HepG2 (cell line): ENCODE results near the gene NFKBIA. TPM values are rescaled to one million over a fixed set of nuclear protein-coding genes. Genes with fewer than 3 reads are reported as not detected.

Experiments
- ARNTL ChIP-seq: sonication (generic); formaldehyde crosslinking; IDR thresholded peaks from 2 replicates; pipeline ENCODE4 v1.4.0; 2020; ENCODE audit warnings: mild to moderate bottlenecking, missing genetic modification reagents
- NFE2L1 ChIP-seq: sonication (generic); formaldehyde crosslinking; IDR thresholded peaks from 2 replicates; pipeline ENCODE4 v1.4.0; 2020; ENCODE audit warnings: missing genetic modification reagents, mild to moderate bottlenecking, borderline replicate concordance
- POLR2G ChIP-seq: fragments of 200-400 bp; formaldehyde crosslinking; IDR thresholded peaks from 2 replicates; pipeline ENCODE4 v1.6.1; 2018; ENCODE audit warnings: mild to moderate bottlenecking, low read depth, low read length, moderate library complexity
- REPIN1 ChIP-seq: sonication (generic); formaldehyde crosslinking; IDR thresholded peaks from 2 replicates; pipeline ENCODE4 v1.8.0; 2022; ENCODE audit warnings: missing genetic modification reagents, low read depth, mild to moderate bottlenecking, borderline replicate concordance
- ZFP90 ChIP-seq: sonication (generic); formaldehyde crosslinking; IDR thresholded peaks from 2 replicates; pipeline ENCODE4 v1.8.0; 2022; ENCODE audit warnings: missing genetic modification reagents, mild to moderate bottlenecking, inconsistent platforms, borderline replicate concordance
- ZNF121 ChIP-seq: sonication (generic); formaldehyde crosslinking; IDR thresholded peaks from 2 replicates; pipeline ENCODE4 v1.5.0; 2020; ENCODE audit warnings: mild to moderate bottlenecking, missing genetic modification reagents
- ZNF235 ChIP-seq: sonication (generic); formaldehyde crosslinking; IDR thresholded peaks from 2 replicates; pipeline ENCODE4 v1.8.1; 2023; ENCODE audit warnings: mild to moderate bottlenecking, missing genetic modification reagents, borderline replicate concordance
- ZNF563 ChIP-seq: sonication (generic); formaldehyde crosslinking; IDR thresholded peaks from 2 replicates; pipeline ENCODE4 v1.8.0; 2022; ENCODE audit warnings: mild to moderate bottlenecking, moderate library complexity, missing genetic modification reagents
- ZNF841 ChIP-seq: sonication (generic); formaldehyde crosslinking; IDR thresholded peaks from 2 replicates; pipeline ENCODE4 v1.8.1; 2023; ENCODE audit warnings: missing genetic modification reagents, borderline replicate concordance
- polyA plus RNA-seq, 8 experiments: library from polyadenylated mRNA; depleted of rRNA in 3 of 8; stranded (reverse) in 7 of 8; unstranded in 1 of 8; fragments of >200 nt; fragmentation: Illumina TruSeq in 4 of 8; extraction: Trizol in 4 of 8; gene quantifications; 2 replicates each; pipeline versions ENCODE4 v1.2.1 to v1.2.3, GENCODE V29; 2011 to 2016; ENCODE audit warnings: low read depth in 4 of 8, missing spikeins in 1 of 8, mixed read lengths in 1 of 8; ENCODE audit not compliant: insufficient read depth in 1 of 8
- total RNA-seq, 5 experiments: library from RNA; depleted of rRNA; stranded (reverse); fragments of >200 nt; fragmentation: Illumina TruSeq; extraction: Trizol; gene quantifications; 2 replicates each; pipeline ENCODE4 v1.2.3, GENCODE V29; 2016; ENCODE audit warnings: low read depth in 1 of 5
- TF ChIP-seq, protein P1 (sequence below): IDR thresholded peaks from 2 replicates; pipeline ENCODE4 v1.4.0; 2020; ENCODE audit warnings: mild to moderate bottlenecking, missing genetic modification reagents
- TF ChIP-seq, protein P2 (sequence below): IDR thresholded peaks from 2 replicates; pipeline ENCODE4 v1.6.1; 2016; ENCODE audit warnings: low read depth, missing genetic modification reagents, missing compliant biosample characterization
- TF ChIP-seq, protein P3 (sequence below): sonication (generic); IDR thresholded peaks from 2 replicates; pipeline ENCODE4 v1.6.1; 2016; ENCODE audit warnings: low read depth, borderline replicate concordance
- TF ChIP-seq, protein P4 (sequence below): sonication (generic); formaldehyde crosslinking; IDR thresholded peaks from 2 replicates; pipeline ENCODE4 v1.5.0; 2020; ENCODE audit warnings: mild to moderate bottlenecking, missing genetic modification reagents

Gene NFKBIA
- total and polyA plus RNA-seq, 2 of the 13 experiments (the other 11 are each of a cell fraction or from before 2014, with no cell fraction given): 197 to 319 TPM

DNA sequence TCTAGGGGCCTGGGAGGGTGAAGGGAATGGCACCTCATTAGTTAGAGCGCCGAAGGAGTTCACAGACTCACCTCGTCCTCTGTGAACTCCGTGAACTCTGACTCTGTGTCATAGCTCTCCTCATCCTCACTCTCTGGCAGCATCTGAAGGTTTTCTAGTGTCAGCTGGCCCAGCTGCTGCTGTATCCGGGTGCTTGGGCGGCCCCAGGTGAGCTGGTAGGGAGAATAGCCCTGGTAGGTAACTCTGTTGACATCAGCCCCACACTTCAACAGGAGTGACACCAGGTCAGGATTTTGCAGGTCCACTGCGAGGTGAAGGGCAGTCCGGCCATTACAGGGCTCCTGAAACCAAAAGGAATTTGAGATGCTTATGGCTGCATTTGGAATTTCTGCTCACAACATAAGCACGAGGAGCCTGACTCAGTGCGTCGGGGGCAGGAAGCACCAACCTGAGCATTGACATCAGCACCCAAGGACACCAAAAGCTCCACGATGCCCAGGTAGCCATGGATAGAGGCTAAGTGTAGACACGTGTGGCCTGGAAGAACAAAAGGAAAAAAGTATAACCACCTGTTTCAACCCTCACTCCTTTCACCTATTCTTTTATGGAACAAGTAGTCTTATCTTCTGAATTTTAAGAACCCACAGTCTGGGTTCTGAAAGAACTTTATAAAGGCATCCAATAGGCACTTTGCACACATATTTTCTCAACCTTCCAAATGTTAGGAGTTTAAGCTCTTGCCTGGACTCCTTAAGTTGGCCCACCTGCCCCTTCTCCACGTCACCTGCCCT is 2.0 kb downstream of the NFKBIA start (continued):
- TF ChIP-seq, protein P1, sequence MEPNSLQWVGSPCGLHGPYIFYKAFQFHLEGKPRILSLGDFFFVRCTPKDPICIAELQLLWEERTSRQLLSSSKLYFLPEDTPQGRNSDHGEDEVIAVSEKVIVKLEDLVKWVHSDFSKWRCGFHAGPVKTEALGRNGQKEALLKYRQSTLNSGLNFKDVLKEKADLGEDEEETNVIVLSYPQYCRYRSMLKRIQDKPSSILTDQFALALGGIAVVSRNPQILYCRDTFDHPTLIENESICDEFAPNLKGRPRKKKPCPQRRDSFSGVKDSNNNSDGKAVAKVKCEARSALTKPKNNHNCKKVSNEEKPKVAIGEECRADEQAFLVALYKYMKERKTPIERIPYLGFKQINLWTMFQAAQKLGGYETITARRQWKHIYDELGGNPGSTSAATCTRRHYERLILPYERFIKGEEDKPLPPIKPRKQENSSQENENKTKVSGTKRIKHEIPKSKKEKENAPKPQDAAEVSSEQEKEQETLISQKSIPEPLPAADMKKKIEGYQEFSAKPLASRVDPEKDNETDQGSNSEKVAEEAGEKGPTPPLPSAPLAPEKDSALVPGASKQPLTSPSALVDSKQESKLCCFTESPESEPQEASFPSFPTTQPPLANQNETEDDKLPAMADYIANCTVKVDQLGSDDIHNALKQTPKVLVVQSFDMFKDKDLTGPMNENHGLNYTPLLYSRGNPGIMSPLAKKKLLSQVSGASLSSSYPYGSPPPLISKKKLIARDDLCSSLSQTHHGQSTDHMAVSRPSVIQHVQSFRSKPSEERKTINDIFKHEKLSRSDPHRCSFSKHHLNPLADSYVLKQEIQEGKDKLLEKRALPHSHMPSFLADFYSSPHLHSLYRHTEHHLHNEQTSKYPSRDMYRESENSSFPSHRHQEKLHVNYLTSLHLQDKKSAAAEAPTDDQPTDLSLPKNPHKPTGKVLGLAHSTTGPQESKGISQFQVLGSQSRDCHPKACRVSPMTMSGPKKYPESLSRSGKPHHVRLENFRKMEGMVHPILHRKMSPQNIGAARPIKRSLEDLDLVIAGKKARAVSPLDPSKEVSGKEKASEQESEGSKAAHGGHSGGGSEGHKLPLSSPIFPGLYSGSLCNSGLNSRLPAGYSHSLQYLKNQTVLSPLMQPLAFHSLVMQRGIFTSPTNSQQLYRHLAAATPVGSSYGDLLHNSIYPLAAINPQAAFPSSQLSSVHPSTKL (CRISPR knock-in tag): no peak
- TF ChIP-seq REPIN1 (CRISPR knock-in tag): no peak; the same call in 1 of the 2 replicates
- 0 out of 2 replicates have a peak, but pooled peaks have one; percentile 18 for TF ChIP-seq ZFP90 (CRISPR knock-in tag)
- 0 out of 2 replicates have a peak, but pooled peaks have one; percentile 25 for TF ChIP-seq NFE2L1 (CRISPR knock-in tag)
- TF ChIP-seq ZNF841: no peak
- TF ChIP-seq ZNF235 (CRISPR knock-in tag): peak; percentile 35; the same call in 1 of the 2 replicates
- TF ChIP-seq ARNTL: no peak; the same call in 1 of the 2 replicates
- TF ChIP-seq, protein P2, sequence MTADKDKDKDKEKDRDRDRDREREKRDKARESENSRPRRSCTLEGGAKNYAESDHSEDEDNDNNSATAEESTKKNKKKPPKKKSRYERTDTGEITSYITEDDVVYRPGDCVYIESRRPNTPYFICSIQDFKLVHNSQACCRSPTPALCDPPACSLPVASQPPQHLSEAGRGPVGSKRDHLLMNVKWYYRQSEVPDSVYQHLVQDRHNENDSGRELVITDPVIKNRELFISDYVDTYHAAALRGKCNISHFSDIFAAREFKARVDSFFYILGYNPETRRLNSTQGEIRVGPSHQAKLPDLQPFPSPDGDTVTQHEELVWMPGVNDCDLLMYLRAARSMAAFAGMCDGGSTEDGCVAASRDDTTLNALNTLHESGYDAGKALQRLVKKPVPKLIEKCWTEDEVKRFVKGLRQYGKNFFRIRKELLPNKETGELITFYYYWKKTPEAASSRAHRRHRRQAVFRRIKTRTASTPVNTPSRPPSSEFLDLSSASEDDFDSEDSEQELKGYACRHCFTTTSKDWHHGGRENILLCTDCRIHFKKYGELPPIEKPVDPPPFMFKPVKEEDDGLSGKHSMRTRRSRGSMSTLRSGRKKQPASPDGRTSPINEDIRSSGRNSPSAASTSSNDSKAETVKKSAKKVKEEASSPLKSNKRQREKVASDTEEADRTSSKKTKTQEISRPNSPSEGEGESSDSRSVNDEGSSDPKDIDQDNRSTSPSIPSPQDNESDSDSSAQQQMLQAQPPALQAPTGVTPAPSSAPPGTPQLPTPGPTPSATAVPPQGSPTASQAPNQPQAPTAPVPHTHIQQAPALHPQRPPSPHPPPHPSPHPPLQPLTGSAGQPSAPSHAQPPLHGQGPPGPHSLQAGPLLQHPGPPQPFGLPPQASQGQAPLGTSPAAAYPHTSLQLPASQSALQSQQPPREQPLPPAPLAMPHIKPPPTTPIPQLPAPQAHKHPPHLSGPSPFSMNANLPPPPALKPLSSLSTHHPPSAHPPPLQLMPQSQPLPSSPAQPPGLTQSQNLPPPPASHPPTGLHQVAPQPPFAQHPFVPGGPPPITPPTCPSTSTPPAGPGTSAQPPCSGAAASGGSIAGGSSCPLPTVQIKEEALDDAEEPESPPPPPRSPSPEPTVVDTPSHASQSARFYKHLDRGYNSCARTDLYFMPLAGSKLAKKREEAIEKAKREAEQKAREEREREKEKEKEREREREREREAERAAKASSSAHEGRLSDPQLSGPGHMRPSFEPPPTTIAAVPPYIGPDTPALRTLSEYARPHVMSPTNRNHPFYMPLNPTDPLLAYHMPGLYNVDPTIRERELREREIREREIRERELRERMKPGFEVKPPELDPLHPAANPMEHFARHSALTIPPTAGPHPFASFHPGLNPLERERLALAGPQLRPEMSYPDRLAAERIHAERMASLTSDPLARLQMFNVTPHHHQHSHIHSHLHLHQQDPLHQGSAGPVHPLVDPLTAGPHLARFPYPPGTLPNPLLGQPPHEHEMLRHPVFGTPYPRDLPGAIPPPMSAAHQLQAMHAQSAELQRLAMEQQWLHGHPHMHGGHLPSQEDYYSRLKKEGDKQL (CRISPR knock-in tag): 0 out of 2 replicates have a peak, but pooled peaks have one; percentile 16
- TF ChIP-seq, protein P3, sequence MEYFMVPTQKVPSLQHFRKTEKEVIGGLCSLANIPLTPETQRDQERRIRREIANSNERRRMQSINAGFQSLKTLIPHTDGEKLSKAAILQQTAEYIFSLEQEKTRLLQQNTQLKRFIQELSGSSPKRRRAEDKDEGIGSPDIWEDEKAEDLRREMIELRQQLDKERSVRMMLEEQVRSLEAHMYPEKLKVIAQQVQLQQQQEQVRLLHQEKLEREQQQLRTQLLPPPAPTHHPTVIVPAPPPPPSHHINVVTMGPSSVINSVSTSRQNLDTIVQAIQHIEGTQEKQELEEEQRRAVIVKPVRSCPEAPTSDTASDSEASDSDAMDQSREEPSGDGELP: peak; percentile 45; the same call in 1 of the 2 replicates
- no peak for TF ChIP-seq ZNF563 (CRISPR knock-in tag)
- no peak for TF ChIP-seq ZNF121 (CRISPR knock-in tag)
- TF ChIP-seq POLR2G: 0 out of 2 replicates have a peak, but pooled peaks have one; percentile 21
- TF ChIP-seq, protein P4, sequence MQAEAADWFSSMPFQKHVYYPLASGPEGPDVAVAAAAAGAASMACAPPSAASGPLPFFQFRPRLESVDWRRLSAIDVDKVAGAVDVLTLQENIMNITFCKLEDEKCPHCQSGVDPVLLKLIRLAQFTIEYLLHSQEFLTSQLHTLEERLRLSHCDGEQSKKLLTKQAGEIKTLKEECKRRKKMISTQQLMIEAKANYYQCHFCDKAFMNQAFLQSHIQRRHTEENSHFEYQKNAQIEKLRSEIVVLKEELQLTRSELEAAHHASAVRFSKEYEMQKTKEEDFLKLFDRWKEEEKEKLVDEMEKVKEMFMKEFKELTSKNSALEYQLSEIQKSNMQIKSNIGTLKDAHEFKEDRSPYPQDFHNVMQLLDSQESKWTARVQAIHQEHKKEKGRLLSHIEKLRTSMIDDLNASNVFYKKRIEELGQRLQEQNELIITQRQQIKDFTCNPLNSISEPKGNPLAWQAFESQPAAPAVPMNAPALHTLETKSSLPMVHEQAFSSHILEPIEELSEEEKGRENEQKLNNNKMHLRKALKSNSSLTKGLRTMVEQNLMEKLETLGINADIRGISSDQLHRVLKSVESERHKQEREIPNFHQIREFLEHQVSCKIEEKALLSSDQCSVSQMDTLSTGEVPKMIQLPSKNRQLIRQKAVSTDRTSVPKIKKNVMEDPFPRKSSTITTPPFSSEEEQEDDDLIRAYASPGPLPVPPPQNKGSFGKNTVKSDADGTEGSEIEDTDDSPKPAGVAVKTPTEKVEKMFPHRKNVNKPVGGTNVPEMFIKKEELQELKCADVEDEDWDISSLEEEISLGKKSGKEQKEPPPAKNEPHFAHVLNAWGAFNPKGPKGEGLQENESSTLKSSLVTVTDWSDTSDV (CRISPR knock-in tag): 0 out of 2 replicates have a peak, but pooled peaks have one; percentile 35
